GM13977 (cell line): ENCODE data around the gene UBXN7.
A peak's percentile ranks its signal among the peaks of the same experiment; 100 is the strongest.

ENCODE experiments used
- DNase-seq: peaks from one replicate; pipeline ENCODE4 v3.0.0; 2012; ENCODE audit warnings: low spot score
- in situ Hi-C: fragments of 300-500 bp; cut with MboI; formaldehyde crosslinking; loops from one replicate; pipeline ENCODE4 v1.12.0; 2022; ENCODE audit warnings: low sequenced_read_pairs, low pct_unique_long_range_greater_than_20kb, mixed read lengths, inconsistent platforms; ENCODE audit not compliant: unreplicated experiment
- TF ChIP-seq, protein P1 (sequence below): IDR thresholded peaks from 2 replicates; pipeline ENCODE4 v1.5.1; 2012; ENCODE audit warnings: mild to moderate bottlenecking, control low read depth; ENCODE audit not compliant: insufficient read depth; ENCODE audit errors: extremely low read depth, missing control alignments

The UBXN7 gene

GRCh38 chr3:196341137-196341536 is 91.1 kb downstream of the UBXN7 start:
- TF ChIP-seq, protein P1, sequence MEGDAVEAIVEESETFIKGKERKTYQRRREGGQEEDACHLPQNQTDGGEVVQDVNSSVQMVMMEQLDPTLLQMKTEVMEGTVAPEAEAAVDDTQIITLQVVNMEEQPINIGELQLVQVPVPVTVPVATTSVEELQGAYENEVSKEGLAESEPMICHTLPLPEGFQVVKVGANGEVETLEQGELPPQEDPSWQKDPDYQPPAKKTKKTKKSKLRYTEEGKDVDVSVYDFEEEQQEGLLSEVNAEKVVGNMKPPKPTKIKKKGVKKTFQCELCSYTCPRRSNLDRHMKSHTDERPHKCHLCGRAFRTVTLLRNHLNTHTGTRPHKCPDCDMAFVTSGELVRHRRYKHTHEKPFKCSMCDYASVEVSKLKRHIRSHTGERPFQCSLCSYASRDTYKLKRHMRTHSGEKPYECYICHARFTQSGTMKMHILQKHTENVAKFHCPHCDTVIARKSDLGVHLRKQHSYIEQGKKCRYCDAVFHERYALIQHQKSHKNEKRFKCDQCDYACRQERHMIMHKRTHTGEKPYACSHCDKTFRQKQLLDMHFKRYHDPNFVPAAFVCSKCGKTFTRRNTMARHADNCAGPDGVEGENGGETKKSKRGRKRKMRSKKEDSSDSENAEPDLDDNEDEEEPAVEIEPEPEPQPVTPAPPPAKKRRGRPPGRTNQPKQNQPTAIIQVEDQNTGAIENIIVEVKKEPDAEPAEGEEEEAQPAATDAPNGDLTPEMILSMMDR = no peak
- in situ Hi-C loops = no loop called here
- no peak for DNase-seq

DNA sequence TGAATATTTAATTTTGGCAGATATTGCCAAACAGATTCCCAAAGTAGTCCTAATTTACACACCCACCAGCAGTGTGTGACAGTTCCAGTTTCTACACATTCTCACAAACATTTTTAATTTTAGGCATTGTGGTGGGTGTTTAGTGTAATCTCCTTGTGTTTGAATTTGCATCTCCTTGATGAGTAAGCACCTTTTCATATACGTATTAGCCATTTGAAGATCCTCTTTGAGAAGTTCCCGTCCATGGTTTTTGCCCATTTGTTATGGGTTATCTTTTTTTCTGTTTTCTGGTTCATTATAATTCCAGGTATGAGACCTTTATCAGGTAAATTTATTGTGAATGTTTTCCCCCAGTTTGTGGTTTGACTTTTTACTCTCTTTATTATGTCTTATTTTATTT is 91.8 kb downstream of the UBXN7 start:
- in situ Hi-C loops = no loop called here
- TF ChIP-seq, protein P1 = no peak
- peak; percentile 48 for DNase-seq

DNA sequence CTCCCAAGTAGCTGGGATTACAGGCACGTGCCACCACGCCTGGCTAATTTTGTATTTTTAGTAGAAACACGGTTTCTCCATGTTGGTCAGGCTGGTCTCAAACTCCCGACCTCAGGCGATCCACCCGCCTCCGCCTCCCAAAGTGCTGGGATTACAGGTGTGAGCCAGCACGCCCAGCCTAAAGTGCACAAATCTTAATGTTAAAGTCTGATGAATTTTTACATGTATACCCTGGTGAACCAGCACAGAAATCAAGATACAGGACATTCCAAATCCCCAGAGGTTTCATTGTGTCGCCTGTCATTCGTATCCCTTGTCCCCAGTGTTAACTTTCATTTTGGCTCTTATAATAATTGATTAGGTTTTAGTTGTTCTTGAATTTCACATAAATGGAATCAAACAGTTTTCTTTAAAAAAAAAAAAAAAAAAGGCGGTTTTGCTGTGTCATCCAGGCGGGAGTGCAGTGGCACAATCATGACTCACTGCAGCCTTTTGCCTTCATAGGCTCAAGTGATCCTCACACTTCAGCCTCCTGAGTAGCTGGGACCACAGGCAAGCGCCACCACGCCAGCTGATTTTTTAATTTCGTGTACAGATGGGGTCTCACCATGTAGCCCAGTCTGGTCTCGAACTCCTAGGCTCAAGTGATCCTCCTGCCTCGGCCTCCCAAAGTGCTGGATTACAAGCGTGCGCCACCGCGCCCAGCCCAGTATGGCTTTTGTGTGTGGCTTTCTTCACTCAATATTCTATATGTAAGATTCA is 92.6 kb downstream of the UBXN7 start:
- TF ChIP-seq, protein P1 = no peak
- DNase-seq = no peak
- in situ Hi-C loops = no loop called here

GRCh38 chr3:196339044-196339443 is 93.2 kb downstream of the UBXN7 start:
- DNase-seq = no peak
- in situ Hi-C loops = no loop called here
- TF ChIP-seq, protein P1 = no peak

DNA sequence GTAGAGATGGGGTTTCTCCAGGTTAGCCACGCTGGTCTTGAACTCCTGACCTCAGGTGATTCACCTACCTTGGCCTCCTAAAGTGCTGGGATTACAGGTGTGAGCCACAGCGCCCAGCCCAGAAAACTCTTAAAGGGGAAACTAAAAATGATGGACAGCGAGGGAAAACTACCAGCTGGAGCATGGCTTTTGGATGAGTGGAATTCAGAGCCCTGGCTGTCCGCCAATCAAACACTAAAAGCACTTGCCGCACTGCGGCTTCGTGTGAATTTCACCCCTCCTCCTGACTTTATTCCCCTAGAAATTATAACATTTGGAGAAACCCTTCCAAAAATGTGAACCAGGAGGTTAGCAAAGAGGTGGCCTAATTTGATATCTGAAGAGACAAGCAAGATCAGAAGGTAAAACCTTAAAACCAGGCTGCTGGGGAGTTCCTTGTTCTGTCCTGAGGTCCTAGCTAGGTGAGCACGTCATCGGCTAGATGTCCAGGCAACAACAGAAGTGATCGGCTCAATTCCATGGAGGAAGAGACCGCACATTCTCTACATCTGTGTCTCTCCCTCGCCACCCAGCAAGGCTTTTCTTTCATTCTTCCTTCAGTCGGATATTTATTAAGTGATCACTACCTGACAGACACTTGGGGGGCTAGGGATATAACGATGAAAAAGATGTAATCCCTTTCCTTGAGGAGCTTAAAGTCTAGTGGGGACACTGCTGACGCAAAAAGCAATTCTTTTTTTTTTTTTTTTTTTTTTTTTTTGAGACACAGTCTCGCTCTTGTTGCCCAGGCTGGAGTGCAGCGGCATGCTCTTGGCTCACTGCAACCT is 95.7 kb downstream of the UBXN7 start:
- in situ Hi-C loops = no loop called here
- no peak for DNase-seq

DNA sequence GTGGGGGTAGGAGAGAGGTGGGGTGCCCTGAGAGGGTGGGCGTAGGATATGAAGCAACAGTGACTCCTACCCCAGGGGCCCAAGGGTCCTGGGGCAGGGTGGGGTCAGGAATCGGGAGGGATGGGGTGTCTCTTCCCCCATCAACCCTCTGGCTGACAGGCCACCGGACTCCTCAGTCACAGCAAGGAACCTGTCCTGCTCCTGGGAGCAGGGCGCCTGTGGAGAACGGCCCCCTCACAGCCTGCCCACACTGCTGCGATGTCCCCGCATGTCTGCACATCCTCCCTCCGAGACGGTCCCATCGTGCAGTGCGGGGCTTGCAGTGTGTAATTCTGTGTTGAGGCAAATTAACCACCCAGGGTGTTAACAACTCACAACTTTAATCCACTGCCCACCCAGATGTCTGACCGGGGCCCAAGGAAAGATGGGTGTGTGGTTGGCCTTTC is 96.7 kb downstream of the UBXN7 start:
- in situ Hi-C loops = no loop called here
- TF ChIP-seq, protein P1 = no peak
- no peak for DNase-seq

More for the DNA sequence above, 95.7 kb downstream of the UBXN7 start:
- TF ChIP-seq, protein P1 = no peak
